Mesothelial cell of epicardium (in vitro differentiated cells): Measurements from ENCODE around the gene MYH10. TPM values are rescaled to one million over a fixed set of nuclear protein-coding genes. Genes with fewer than 3 reads are reported as not detected.

Experiments
- DNase-seq, 2 experiments: peaks; one replicate each; pipeline ENCODE4 v3.0.0; 2021; ENCODE audit warnings: low spot score in 2 of 2; ENCODE audit not compliant: unreplicated experiment in 2 of 2
- H3K27ac Mint-ChIP-seq: 2 replicates; pipeline ENCODE4 v1.8.0; 2021; ENCODE audit warnings: mixed read lengths
- H3K27me3 Mint-ChIP-seq: 2 replicates; pipeline ENCODE4 v1.8.0; 2021; ENCODE audit warnings: low read depth, mixed read lengths
- H3K36me3 Mint-ChIP-seq: 2 replicates; pipeline ENCODE4 v1.8.0; 2021; ENCODE audit warnings: mixed read lengths
- H3K4me1 Mint-ChIP-seq: 2 replicates; pipeline ENCODE4 v1.8.0; 2021; ENCODE audit warnings: mixed read lengths
- H3K4me3 Mint-ChIP-seq: 2 replicates; pipeline ENCODE4 v1.8.0; 2021; ENCODE audit warnings: mild to moderate bottlenecking, moderate library complexity, mixed read lengths
- H3K9me3 Mint-ChIP-seq: 2 replicates; pipeline ENCODE4 v1.8.0; 2021; ENCODE audit warnings: mixed read lengths
- total RNA-seq: library from RNA; stranded (reverse); gene quantifications from 3 replicates; pipeline ENCODE4 v1.2.1, GENCODE V29; 2021
- TF ChIP-seq, protein P1 (sequence below): fragments of 200-600 bp; sonication (generic); IDR thresholded peaks from one replicate; pipeline ENCODE4 v1.5.0; 2021; ENCODE audit warnings: antibody characterized with exemption; ENCODE audit not compliant: unreplicated experiment

MYH10 gene
- total RNA-seq, 1 donor from 2014 or later = 328 TPM

DNA sequence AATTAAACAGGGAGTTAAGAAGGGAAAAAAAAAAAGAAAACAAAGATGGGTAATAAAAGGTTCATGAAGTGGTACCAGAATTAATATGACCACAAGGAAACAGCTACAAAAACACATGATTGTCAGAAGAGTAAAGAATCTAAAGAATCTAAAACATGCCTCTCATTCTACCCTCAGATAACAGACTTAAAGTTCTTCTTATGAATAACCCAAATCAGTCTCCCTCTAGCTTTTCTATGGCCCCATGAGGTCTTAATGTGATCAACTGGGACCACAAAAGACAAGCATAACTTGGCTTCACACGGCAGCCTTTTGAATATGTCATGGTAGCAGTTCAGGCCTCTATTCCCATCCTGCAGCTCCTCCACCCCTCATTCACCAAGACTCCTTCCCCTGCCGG, 6.9 kb downstream of the MYH10 start:
- H3K9me3 Mint-ChIP-seq = peaks cover 4% of the 10 kb centered on the region
- TF ChIP-seq, protein P1, sequence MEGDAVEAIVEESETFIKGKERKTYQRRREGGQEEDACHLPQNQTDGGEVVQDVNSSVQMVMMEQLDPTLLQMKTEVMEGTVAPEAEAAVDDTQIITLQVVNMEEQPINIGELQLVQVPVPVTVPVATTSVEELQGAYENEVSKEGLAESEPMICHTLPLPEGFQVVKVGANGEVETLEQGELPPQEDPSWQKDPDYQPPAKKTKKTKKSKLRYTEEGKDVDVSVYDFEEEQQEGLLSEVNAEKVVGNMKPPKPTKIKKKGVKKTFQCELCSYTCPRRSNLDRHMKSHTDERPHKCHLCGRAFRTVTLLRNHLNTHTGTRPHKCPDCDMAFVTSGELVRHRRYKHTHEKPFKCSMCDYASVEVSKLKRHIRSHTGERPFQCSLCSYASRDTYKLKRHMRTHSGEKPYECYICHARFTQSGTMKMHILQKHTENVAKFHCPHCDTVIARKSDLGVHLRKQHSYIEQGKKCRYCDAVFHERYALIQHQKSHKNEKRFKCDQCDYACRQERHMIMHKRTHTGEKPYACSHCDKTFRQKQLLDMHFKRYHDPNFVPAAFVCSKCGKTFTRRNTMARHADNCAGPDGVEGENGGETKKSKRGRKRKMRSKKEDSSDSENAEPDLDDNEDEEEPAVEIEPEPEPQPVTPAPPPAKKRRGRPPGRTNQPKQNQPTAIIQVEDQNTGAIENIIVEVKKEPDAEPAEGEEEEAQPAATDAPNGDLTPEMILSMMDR = no peak
- H3K27me3 Mint-ChIP-seq = no peaks in the 10 kb centered on the region
- no peak for DNase-seq
- H3K27ac Mint-ChIP-seq = peak overlapping the region; percentile 67
- peaks cover 41% of the 10 kb centered on the region for H3K36me3 Mint-ChIP-seq
- no peak overlapping the region for H3K4me3 Mint-ChIP-seq
- peaks cover 50% of the 10 kb centered on the region for H3K4me1 Mint-ChIP-seq

DNA sequence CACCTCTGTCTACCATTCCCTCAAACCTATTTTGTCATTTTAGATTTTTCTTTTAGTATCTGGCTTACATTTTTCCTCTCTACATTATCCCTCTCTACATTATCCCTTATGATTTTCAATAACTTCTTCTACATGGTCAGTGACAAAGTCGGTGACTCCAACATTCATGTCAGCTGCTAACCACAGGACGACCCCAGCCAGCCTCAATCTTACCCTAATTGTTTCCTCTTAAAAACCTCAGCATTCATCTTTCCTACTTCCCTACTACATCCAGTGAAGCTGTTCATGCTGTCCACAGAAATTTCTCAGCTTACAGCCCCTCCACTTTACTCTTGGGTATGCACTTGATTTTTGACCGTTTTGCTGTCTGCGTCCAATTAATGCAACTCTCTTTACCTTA, 8.3 kb downstream of the MYH10 start:
- TF ChIP-seq, protein P1 = no peak
- DNase-seq = no peak
- peaks cover 37% of the 10 kb centered on the region for H3K4me1 Mint-ChIP-seq
- H3K36me3 Mint-ChIP-seq = peaks cover 50% of the 10 kb centered on the region
- no peaks in the 10 kb centered on the region for H3K27me3 Mint-ChIP-seq
- H3K4me3 Mint-ChIP-seq = no peak overlapping the region
- H3K27ac Mint-ChIP-seq = peak overlapping the region; percentile 71
- peaks cover 7% of the 10 kb centered on the region for H3K9me3 Mint-ChIP-seq

DNA sequence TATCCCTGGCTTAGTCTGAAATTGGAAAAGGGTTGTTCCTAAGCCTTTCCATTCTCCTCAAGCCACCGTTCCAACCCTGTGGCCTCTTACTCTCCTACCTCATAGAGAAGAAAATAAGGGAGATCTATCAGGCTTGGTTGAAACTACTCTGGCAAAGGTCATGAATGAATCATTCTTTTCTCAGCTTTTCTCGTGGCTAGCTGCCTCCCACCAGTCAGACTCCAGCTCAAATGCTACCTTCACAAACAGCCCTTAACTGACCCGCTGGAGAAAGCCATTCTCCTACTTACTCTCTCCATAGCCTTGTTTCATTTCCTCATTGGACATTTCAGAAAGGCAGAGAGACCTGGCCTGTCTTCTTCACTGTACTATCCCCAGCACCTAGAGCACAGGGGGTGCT, 8.9 kb downstream of the MYH10 start:
- Mint-ChIP-seq H3K9me3 (peaks cover 13% of the 10 kb centered on the region), H3K27ac (peak overlapping the region; percentile 70), H3K4me1 (peaks cover 36% of the 10 kb centered on the region), H3K36me3 (peaks cover 56% of the 10 kb centered on the region), H3K27me3 (no peaks in the 10 kb centered on the region), H3K4me3 (no peak overlapping the region)
- TF ChIP-seq, protein P1 = no peak
- no peak for DNase-seq

DNA sequence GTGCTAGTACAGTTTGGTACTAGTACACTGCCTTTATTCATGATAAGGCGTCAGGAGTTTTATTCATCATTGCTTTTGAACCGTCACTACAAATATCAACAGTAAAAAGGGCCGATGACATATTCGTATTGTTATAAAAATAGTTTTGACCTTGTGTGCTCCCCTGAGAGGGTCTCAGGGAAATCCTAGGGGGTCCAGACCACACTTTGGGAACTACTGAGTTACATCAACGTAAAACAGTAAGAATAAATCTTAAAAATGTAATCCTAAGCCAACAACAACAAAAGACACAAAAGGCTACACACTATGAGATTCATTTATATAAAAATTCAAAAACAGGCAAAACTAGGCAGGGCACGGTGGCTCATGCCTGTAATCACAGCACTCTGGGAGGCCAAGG, 11.2 kb downstream of the MYH10 start:
- no peaks in the 10 kb centered on the region for H3K27me3 Mint-ChIP-seq
- peak overlapping the region; percentile 67 for H3K27ac Mint-ChIP-seq
- H3K4me3 Mint-ChIP-seq = no peak overlapping the region
- TF ChIP-seq, protein P1 = no peak
- H3K9me3 Mint-ChIP-seq = peaks cover 14% of the 10 kb centered on the region
- peaks cover 41% of the 10 kb centered on the region for H3K4me1 Mint-ChIP-seq
- H3K36me3 Mint-ChIP-seq = peaks cover 59% of the 10 kb centered on the region
- no peak for DNase-seq

DNA sequence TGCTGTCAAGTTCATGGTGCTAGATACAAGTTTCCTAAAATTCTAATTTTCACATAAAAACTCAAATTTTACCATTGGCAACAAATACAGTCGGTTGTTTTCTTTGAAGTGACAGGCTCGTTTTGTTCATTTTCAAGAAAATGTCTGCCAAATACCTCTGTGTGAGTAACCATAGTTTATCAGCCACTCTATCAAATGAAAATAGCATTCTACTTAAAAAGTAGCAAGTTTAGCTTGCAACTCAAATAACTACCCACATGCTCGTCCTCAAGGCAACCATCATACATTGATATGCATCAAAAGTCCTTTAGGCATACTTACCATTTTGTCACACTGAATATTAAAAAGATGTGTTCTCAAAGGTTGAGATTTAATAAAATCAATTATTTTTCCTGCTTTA, 11.7 kb downstream of the MYH10 start:
- peaks cover 13% of the 10 kb centered on the region for H3K9me3 Mint-ChIP-seq
- H3K4me3 Mint-ChIP-seq = no peak overlapping the region
- no peaks in the 10 kb centered on the region for H3K27me3 Mint-ChIP-seq
- peaks cover 39% of the 10 kb centered on the region for H3K4me1 Mint-ChIP-seq
- no peak for DNase-seq
- TF ChIP-seq, protein P1 = no peak
- peak overlapping the region; percentile 26 for H3K27ac Mint-ChIP-seq
- H3K36me3 Mint-ChIP-seq = peaks cover 57% of the 10 kb centered on the region

DNA sequence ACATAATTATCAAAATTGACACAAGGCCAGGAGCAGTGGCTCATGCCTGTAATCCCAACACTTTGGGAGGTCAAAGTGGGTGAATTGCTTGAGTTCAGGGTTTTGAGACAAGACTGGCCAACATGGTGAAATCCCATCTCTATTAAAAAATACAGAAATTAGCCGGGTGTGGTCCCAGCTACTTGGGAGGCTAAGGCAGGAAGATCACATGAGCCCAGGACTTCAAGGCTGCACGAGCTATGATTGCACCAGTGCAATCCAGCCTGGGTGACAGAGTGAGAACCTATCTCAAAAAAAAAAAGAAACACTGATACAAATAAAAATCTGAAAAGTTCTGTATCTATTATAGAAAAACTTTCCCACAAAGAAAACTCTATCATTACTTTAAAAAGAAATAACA, 15.5 kb downstream of the MYH10 start:
- TF ChIP-seq, protein P1 = no peak
- H3K36me3 Mint-ChIP-seq = peaks cover 60% of the 10 kb centered on the region
- no peaks in the 10 kb centered on the region for H3K27me3 Mint-ChIP-seq
- peaks cover 26% of the 10 kb centered on the region for H3K9me3 Mint-ChIP-seq
- DNase-seq = no peak
- no peak overlapping the region for H3K4me3 Mint-ChIP-seq
- peak overlapping the region; percentile 47 for H3K27ac Mint-ChIP-seq
- H3K4me1 Mint-ChIP-seq = peaks cover 26% of the 10 kb centered on the region
